DOHH2 (cell line): Measurements from ENCODE around the gene ZNF708.
A peak's percentile ranks its signal among the peaks of the same experiment; 100 is the strongest.
"Not testable (repeated sequence)": the region's sequence is repeated elsewhere in the genome, so short reads cannot be mapped to it uniquely, and the experiment has no call there.

ENCODE experiments used
- H3F3A ChIP-seq: fragments of 200-600 bp; sonication (generic), shearing (Covaris generic); 2 replicates; pipeline ENCODE4 v1.6.0; 2016; ENCODE audit warnings: antibody characterized with exemption, mild to moderate bottlenecking; ENCODE audit not compliant: control insufficient read depth, insufficient read depth
- H3K27ac ChIP-seq: fragments of 200-600 bp; sonication (generic); 2 replicates; pipeline ENCODE4 v1.5.1; 2014; ENCODE audit warnings: low read depth, mild to moderate bottlenecking, low read length, moderate library complexity
- H3K27me3 ChIP-seq: fragments of 200-600 bp; sonication (generic); 2 replicates; pipeline ENCODE4 v1.6.1; 2014; ENCODE audit warnings: mild to moderate bottlenecking, low read length, mixed read lengths; ENCODE audit not compliant: control insufficient read depth
- H3K36me3 ChIP-seq: fragments of 200-600 bp; sonication (generic); 2 replicates; pipeline ENCODE4 v1.6.1; 2014; ENCODE audit warnings: mild to moderate bottlenecking, low read length, moderate library complexity, mixed read lengths; ENCODE audit not compliant: control insufficient read depth
- H3K4me1 ChIP-seq: fragments of 200-600 bp; sonication (generic); 2 replicates; pipeline ENCODE4 v1.6.1; 2014; ENCODE audit warnings: mild to moderate bottlenecking, low read length, mixed read lengths; ENCODE audit not compliant: control insufficient read depth
- H3K4me2 ChIP-seq: fragments of 200-600 bp; sonication (generic); 2 replicates; pipeline ENCODE4 v1.6.0; 2014; ENCODE audit warnings: mild to moderate bottlenecking, low read length, moderate library complexity
- H3K4me3 ChIP-seq: fragments of 200-600 bp; sonication (generic); 2 replicates; pipeline ENCODE4 v1.5.1; 2014; ENCODE audit warnings: mild to moderate bottlenecking, low read length, mixed read lengths
- H3K79me2 ChIP-seq: fragments of 200-600 bp; sonication (generic); 2 replicates; pipeline ENCODE4 v1.6.1; 2014; ENCODE audit warnings: mild to moderate bottlenecking, low read length, mixed read lengths; ENCODE audit not compliant: control insufficient read depth
- H3K9me2 ChIP-seq: fragments of 200-600 bp; sonication (generic); replicated peaks from 2 replicates; pipeline ENCODE4 v1.6.1; 2014; ENCODE audit warnings: mild to moderate bottlenecking, low read length, mixed read lengths; ENCODE audit not compliant: control insufficient read depth
- H3K9me3 ChIP-seq: fragments of 200-600 bp; sonication (generic); 2 replicates; pipeline ENCODE4 v1.6.1; 2014; ENCODE audit warnings: antibody characterized with exemption, low read length, mixed read lengths; ENCODE audit not compliant: control insufficient read depth, insufficient read depth
- H4K20me1 ChIP-seq: fragments of 200-600 bp; sonication (generic); 2 replicates; pipeline ENCODE4 v1.6.0; 2014; ENCODE audit warnings: low read depth, mild to moderate bottlenecking, antibody characterized with exemption, low read length, moderate library complexity; ENCODE audit not compliant: control insufficient read depth, insufficient read depth
- EZH2phosphoT487 ChIP-seq: fragments of 200-600 bp; sonication (generic); IDR thresholded peaks from 2 replicates; pipeline ENCODE4 v1.6.1; 2017; ENCODE audit warnings: borderline replicate concordance, mild to moderate bottlenecking, antibody characterized with exemption, low read length, moderate library complexity, mixed read lengths
- TF ChIP-seq, protein P1 (sequence below): fragments of 200-600 bp; sonication (generic); IDR thresholded peaks from one replicate; pipeline ENCODE4 v1.5.1; 2014; ENCODE audit warnings: antibody characterized with exemption, mild to moderate bottlenecking, low read depth, low read length; ENCODE audit not compliant: poor library complexity, severe bottlenecking

The ZNF708 gene

DNA sequence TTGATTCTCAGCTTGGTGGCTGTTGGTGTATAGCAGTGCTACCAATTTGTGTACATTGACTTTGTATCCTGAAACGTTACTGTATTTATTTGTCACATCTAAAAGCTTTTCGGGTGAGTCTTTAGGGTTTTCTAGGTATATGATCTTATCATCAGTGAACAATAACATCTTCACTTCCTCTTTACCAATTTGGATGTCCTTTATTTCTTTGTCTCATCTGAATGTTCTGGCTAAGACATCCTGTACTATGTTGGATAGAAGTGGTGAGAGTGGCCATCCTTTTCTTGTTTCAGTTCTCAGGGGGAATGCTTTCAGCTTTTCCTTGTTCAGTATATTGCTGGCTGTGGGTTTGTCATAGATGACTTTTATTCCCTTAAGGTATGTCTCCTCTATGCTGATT is 23.6 kb upstream of the ZNF708 start:
- Histone ChIP-seq H3K9me3 (peaks cover 4% of the 10 kb centered on the region), H3K27ac (no peak overlapping the region), H3K4me3 (no peak overlapping the region), H3K4me2 (no peak overlapping the region), H3K27me3 (no peaks in the 10 kb centered on the region), H3K4me1 (no peaks in the 10 kb centered on the region), H3K9me2 (no peaks in the 10 kb centered on the region), H4K20me1 (no peaks in the 10 kb centered on the region), H3K36me3 (no peaks in the 10 kb centered on the region), H3K79me2 (no peaks in the 10 kb centered on the region), H3F3A (no peaks in the 10 kb centered on the region)
- TF ChIP-seq, protein P1, sequence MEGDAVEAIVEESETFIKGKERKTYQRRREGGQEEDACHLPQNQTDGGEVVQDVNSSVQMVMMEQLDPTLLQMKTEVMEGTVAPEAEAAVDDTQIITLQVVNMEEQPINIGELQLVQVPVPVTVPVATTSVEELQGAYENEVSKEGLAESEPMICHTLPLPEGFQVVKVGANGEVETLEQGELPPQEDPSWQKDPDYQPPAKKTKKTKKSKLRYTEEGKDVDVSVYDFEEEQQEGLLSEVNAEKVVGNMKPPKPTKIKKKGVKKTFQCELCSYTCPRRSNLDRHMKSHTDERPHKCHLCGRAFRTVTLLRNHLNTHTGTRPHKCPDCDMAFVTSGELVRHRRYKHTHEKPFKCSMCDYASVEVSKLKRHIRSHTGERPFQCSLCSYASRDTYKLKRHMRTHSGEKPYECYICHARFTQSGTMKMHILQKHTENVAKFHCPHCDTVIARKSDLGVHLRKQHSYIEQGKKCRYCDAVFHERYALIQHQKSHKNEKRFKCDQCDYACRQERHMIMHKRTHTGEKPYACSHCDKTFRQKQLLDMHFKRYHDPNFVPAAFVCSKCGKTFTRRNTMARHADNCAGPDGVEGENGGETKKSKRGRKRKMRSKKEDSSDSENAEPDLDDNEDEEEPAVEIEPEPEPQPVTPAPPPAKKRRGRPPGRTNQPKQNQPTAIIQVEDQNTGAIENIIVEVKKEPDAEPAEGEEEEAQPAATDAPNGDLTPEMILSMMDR: no peak
- TF ChIP-seq EZH2phosphoT487: no peak

DNA sequence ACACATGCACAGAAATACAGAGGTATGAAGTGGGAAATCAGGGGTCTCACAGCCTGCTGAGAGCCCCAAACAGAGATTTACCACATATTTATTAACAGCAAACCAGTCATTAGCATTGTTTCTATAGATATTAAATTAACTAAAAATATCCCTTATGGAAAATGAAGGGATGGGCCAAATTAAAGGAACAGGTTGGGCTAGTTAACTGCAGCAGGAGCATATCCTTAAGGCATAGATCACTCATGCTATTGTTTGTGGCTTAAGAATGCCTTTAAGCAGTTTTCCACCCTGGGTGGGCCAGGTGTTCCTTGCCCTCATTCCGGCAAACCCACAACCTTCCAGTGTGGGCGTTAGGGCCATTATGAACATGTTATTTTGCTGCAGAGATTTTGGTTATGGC is 15.6 kb upstream of the ZNF708 start:
- not testable (repeated sequence) for H3K9me3 ChIP-seq, H3K27me3 ChIP-seq, H3K79me2 ChIP-seq, H3K4me1 ChIP-seq, H4K20me1 ChIP-seq, H3F3A ChIP-seq, H3K27ac ChIP-seq, H3K4me3 ChIP-seq, H3K36me3 ChIP-seq, H3K9me2 ChIP-seq, H3K4me2 ChIP-seq

DNA sequence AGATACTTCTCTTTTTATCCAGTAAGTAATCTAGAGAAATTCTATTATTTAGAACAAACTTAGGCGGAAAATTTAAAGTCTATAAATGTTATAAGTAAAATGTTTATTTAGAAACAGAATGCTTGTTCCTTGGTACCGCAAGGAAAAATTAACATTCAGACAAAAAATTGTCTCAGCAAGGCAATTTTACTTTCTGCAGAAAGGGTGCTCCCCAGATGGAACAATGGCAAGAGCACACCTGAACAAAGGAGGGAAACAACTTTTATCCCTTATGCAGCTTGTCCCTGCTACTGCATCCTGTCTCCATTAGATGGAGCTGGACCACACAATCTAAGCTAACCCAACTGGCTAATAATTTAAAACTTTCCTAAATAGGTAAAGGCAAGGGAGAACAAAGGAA is 6.5 kb upstream of the ZNF708 start:
- Histone ChIP-seq H3F3A (no peaks in the 10 kb centered on the region), H3K36me3 (no peaks in the 10 kb centered on the region), H3K9me2 (no peaks in the 10 kb centered on the region), H3K27me3 (no peaks in the 10 kb centered on the region), H3K79me2 (no peaks in the 10 kb centered on the region), H3K4me3 (no peak overlapping the region), H3K4me1 (no peaks in the 10 kb centered on the region), H3K4me2 (no peak overlapping the region), H3K27ac (no peak overlapping the region), H3K9me3 (peaks cover 34% of the 10 kb centered on the region), H4K20me1 (no peaks in the 10 kb centered on the region)
- TF ChIP-seq EZH2phosphoT487: no peak
- TF ChIP-seq, protein P1: peak; percentile 16

DNA sequence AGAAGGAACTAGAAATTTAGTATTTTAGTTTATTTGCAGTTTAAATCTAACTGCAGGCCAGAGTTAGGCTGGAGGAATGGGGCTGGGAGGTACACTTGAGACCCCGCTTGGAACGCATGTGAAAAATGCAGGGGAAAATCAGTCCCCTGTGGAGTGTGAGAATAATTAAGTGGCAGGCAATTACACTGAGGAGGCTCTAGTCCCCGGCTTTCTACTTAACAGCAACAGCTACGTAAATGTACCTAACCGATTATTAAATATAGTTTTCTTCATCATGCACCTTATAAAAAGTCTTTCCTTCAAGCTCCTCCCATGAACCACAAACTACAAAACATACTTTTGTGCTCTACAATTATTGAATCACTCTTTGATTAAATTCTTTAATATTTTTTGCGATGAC is 804 bp downstream of the ZNF708 start:
- H3K4me2 ChIP-seq: peak overlapping the region; percentile 81
- H3K79me2 ChIP-seq: peaks cover 56% of the 10 kb centered on the region
- peaks cover 27% of the 10 kb centered on the region for H3K9me3 ChIP-seq
- no peak for TF ChIP-seq EZH2phosphoT487
- TF ChIP-seq, protein P1: no peak
- no peaks in the 10 kb centered on the region for H3K27me3 ChIP-seq
- peak overlapping the region; percentile 83 for H3K27ac ChIP-seq
- no peaks in the 10 kb centered on the region for H3F3A ChIP-seq
- no peaks in the 10 kb centered on the region for H4K20me1 ChIP-seq
- H3K36me3 ChIP-seq: peaks cover 48% of the 10 kb centered on the region
- H3K4me1 ChIP-seq: peaks cover 15% of the 10 kb centered on the region
- H3K9me2 ChIP-seq: no peaks in the 10 kb centered on the region
- peak overlapping the region; percentile 99 for H3K4me3 ChIP-seq
